B cell (primary cell): ENCODE results near the gene PAPPA.

Experiments
- EZH2 ChIP-seq: IDR thresholded peaks from 2 replicates; pipeline ENCODE4 v1.6.1; 2012; ENCODE audit warnings: borderline replicate concordance, low read depth, mild to moderate bottlenecking, moderate library complexity, low read length; ENCODE audit not compliant: insufficient read depth, poor library complexity, severe bottlenecking
- TF ChIP-seq, protein P1 (sequence below): fragments of 200-600 bp; IDR thresholded peaks from one replicate; pipeline ENCODE4 v1.8.0; 2022; ENCODE audit warnings: antibody characterized with exemption, mild to moderate bottlenecking

DNA sequence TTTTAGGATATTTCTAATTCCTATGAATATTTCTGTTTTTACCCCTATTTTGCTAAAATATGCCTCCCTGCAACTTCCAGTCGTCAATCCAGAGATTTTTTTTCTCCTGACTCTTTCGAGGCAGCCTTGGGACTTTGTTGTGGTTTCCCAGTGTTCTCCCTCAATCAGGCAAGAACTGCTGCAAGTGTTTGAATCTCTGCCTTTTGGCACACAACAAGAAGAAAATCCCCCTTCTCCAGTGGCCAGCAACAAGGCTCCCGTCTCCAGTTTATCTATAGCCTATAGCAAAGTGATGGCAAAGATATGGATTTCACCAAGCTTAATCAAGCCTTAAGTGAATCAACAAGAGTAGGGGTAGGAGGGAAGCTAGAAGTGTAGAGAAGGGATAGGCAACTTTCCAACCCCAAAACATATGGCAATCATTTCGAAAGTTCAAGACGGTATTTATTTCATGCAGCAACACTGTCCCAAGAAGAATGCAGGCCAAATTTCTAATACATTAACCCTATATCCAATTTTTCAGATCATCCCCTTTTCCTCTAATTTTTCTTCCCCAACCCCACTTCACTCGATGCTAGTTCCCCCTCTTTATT, 37.7 kb upstream of the PAPPA start:
- TF ChIP-seq, protein P1, sequence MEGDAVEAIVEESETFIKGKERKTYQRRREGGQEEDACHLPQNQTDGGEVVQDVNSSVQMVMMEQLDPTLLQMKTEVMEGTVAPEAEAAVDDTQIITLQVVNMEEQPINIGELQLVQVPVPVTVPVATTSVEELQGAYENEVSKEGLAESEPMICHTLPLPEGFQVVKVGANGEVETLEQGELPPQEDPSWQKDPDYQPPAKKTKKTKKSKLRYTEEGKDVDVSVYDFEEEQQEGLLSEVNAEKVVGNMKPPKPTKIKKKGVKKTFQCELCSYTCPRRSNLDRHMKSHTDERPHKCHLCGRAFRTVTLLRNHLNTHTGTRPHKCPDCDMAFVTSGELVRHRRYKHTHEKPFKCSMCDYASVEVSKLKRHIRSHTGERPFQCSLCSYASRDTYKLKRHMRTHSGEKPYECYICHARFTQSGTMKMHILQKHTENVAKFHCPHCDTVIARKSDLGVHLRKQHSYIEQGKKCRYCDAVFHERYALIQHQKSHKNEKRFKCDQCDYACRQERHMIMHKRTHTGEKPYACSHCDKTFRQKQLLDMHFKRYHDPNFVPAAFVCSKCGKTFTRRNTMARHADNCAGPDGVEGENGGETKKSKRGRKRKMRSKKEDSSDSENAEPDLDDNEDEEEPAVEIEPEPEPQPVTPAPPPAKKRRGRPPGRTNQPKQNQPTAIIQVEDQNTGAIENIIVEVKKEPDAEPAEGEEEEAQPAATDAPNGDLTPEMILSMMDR: no peak
- TF ChIP-seq EZH2: no peak
